ENCODE data around the gene ADAMTSL3.
A peak's percentile ranks its signal among the peaks of the same experiment; 100 is the strongest.

The ADAMTSL3 gene, protein sequence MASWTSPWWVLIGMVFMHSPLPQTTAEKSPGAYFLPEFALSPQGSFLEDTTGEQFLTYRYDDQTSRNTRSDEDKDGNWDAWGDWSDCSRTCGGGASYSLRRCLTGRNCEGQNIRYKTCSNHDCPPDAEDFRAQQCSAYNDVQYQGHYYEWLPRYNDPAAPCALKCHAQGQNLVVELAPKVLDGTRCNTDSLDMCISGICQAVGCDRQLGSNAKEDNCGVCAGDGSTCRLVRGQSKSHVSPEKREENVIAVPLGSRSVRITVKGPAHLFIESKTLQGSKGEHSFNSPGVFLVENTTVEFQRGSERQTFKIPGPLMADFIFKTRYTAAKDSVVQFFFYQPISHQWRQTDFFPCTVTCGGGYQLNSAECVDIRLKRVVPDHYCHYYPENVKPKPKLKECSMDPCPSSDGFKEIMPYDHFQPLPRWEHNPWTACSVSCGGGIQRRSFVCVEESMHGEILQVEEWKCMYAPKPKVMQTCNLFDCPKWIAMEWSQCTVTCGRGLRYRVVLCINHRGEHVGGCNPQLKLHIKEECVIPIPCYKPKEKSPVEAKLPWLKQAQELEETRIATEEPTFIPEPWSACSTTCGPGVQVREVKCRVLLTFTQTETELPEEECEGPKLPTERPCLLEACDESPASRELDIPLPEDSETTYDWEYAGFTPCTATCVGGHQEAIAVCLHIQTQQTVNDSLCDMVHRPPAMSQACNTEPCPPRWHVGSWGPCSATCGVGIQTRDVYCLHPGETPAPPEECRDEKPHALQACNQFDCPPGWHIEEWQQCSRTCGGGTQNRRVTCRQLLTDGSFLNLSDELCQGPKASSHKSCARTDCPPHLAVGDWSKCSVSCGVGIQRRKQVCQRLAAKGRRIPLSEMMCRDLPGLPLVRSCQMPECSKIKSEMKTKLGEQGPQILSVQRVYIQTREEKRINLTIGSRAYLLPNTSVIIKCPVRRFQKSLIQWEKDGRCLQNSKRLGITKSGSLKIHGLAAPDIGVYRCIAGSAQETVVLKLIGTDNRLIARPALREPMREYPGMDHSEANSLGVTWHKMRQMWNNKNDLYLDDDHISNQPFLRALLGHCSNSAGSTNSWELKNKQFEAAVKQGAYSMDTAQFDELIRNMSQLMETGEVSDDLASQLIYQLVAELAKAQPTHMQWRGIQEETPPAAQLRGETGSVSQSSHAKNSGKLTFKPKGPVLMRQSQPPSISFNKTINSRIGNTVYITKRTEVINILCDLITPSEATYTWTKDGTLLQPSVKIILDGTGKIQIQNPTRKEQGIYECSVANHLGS (N-terminal part only)
- 0 to 5.1 (median 0) reads per million in 17 experiments for total RNA-seq

DNA sequence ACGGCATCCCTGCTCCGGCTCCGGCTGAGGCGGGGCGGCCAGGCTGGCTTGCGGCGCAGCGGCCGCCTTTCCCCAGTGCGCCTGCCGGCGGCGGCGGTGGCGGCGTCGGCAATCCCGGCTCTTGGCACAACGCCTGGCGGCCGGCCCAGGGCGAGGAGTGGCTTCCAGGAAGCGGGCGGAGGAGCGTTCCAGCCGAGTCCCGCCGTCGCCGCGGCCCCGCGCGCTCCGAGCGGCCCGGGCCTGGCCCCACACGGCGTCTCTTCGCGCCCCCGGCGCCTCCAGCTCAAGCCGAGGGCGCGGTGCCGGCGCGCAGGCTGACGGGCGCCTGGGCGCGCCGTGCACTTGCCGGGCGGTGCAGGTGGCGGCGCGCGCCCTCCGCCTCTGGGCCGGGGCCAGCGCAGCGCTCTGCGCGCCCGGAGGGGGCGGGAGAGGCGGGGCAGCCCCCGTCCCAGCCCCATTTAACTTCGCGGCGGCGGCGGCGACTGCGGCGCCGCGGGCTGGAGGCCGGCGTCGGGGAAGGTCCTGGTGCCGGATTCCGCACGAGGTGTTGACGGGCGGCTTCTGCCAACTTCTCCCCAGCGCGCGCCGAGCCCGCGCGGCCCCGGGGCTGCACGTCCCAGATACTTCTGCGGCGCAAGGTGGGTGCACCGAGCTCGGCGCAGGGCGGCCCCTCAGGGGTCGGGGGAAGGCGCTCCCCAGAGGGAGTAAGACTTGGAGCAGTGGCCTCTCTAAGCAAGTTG is at the start of gene ADAMTSL3:
TSS of gene ADAMTSL3 (plus strand) at position 485 of the 740 bp plus-strand sequence. CDS start 1,639 bp downstream, outside the sequence.
- no peak for DNase-seq

DNA sequence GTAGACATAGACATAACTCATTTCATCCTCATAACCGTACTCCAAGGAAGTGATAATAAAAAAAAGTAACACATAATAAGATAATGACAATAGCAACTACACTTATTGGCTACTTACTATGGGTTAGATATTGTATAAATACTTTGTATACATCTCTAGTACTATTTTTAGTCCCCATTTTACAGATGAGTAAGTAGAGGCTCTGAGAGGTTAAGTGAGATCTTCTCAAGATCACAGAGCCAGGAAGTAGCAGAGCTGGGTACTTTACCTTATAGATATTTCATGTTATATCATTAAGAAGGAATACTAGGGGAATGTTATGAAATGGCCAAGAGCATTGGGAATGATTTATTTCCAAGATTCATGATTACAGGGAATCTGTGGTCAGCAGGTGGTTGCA is 49.4 kb upstream of the ADAMTSL3 start:
- no peak for DNase-seq

DNA sequence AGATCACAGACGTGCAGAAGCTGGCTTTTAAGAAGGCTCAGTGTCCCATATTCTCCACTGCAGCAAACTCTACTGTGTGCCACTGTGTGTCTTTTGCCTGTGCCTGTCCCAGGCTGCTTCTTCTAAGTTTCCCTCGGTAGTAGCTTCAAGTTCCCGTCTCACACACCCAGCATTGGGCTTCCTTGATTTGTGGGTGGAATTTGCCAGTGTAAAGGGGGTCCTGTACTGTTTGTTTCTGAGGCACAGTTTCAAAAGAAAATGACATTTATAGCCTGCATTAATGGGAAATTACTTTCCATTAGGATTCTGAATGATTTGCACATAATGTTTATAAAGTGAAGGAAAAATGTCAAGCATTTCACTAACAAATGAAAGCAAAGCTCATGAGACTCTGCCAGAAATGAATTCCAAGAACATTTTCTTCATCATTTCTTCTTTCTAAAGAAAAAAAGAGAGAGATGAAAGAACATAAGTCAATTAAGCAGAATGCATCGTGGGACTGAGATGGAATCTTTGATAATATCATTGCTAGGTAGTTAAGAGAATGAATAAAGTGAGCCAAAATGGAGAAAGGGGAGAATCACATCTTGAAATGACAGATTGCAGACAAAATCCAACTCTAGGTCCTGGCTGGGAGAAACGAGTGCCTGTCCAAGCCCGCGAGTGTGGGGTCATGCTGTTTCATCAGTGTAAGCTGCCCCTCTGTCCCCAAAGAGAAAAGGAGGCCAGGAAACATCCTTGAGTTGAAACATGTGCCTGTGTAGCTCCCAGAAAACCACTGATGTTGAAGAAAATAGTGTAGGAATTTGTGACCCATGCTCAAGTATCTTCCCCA is 48.6 kb upstream of the ADAMTSL3 start:
- DNase-seq: no peak

DNA sequence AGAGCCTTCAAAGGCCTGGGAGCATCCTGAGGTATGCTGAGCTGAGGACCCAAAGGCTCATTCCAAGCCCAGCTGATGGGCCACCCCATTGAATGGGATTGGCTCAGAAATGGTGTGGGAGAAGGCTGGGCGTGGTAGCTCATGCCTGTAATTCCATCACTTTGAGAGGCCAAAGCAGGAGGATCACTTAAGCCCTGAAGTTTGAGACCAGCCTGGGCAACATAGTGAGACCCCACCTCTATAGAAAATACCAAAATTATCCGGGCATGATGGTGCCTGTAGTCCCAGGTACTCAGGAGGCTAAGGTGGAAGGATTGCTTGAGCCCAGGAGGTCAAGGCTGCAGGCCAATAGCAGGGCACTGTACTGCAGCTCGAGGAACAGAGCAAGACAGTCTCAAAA is 43.8 kb upstream of the ADAMTSL3 start:
- no peak for DNase-seq

DNA sequence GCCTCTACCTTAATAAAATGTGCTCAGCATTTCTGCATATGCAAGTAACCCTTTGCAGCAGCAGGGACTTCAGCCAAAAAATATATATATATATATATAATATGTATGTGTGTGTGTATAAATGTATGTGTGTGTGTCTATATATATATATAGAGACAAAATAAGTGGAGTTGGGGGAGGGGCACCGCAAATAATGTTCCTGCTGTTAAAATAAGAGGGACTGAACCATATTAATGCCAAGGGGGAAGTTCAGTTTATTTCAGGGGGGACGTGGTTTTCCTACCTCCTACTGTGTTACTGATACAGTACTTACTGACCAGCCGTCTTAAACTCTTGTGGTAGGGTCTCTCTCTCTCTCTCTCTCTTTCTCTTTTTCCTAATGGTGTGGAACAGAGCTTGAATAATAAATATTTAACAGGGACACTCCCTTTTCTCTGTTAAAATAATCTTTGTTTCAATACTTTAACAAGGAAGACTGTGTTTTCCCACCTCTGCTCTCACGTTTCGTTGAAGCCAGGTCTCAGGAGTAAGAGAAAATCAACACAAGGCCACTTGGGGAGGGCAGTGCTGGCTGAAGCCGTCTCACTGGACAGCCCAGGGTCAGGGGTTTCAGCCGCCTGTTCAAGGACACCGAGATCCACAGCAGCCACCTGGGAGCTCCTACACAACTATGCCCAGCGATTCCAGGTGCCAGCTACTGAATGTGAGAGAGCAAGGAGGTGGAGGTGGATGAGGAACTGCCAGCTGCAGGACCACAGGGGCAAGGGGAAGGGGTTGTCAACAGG is 42.8 kb upstream of the ADAMTSL3 start:
- DNase-seq: no peak

- DNase-seq: no peak
These were observed 41.7 kb upstream of the ADAMTSL3 start for GRCh38 chr15:83612226-83612625.

DNA sequence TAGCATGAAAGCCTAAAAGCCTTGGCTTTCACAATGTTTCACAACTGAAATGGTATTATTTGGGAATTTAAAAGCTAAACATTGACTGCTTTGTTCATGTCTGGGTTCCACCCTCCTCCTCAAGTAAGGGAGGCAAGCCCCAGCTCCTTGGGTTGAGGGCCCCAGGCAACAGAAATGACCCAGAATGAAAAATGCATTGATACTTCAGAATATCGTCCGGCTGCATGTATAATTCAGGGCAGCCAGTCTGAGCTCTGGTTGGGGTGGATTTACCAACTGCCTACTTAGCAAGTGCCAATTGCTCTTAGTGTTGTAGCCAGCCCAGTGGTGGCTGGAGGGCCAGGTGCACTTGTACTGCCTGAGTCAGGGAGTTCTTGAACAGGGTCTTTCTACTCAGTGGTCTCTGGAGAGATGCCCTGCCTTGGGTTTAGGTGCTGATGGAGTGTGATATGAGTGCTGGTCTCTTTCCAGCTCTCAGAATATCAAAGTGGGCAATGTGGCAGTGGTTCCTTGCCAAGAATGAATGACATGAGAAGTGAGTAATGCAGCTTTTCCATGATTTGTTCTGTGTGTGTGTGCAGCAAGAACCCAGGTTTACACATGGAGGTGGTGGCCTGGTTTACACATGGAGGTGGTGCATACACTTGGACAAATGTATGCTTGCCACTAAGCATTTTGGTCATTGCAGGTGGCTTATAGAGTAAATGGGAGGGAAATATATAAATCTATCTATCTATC is 40.9 kb upstream of the ADAMTSL3 start:
- DNase-seq: no peak

DNA sequence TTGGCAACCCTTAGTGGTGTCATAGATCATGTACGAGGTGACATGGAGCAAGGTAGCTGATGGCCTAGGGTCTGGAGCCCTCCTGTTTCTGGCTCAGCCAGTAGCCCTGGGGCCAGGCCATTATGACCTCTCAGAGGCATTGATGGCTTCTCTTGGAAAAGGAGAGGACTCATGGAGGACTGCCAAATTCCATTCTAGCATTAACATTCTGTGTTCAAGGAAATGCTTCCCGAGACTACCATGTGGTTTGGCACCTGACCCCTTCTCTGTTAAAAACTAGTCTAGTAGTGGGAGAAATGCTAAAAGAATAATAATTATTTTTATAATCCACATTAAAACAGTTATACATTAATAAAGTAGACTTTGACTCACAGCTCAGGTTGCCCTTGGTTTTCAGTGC is 40.2 kb upstream of the ADAMTSL3 start:
- DNase-seq: no peak

- DNase-seq: no peak
These were observed 37.1 kb upstream of the ADAMTSL3 start for GRCh38 chr15:83616840-83617239.

- DNase-seq: peak; percentile 8 to 41 (median 26)
These were observed 27.6 kb upstream of the ADAMTSL3 start for GRCh38 chr15:83626171-83626802.

GRCh38 chr15:83631534-83631933 is 22.4 kb upstream of the ADAMTSL3 start:
- no peak for DNase-seq

- no peak for DNase-seq
These were observed 10.7 kb upstream of the ADAMTSL3 start for GRCh38 chr15:83643201-83643600.

DNA sequence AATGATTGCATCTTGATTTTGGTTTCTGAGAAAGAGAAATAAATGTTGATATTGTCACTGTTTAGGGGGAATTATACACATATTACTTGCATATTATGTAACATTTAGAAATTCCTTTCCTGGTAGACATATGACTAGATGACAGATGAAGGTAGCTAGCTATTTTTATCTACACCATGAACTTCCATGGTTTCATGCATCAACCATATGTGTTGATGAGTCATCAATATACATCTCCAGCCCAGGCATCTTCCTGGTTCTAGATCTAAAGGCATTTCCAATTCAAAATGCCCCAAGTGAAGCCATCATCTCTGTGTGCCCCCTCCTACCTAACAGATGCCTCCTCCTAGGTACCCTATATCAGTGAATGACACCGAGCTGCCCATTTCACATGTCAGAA is 9.5 kb upstream of the ADAMTSL3 start:
- no peak for DNase-seq

DNA sequence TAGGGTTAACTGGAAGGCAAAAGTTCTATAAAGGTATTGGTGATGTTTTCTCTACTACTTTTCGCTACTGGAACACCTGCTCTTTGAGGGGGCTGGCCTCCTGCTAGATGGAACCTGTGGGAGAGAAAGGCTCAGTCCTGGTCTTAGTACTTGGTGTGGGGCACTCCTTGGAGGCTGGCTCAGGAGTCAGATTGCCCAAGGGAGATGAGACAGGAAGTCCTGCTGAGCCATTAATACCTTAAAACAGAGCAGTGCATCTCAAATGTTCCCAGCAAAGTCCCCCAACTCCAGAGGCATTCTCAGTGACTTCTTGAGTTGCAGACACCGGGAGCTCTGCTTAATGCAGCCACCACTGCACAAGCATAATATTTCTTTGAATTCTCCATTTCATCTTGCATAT is 3.1 kb upstream of the ADAMTSL3 start:
- no peak for DNase-seq

GRCh38 chr15:83651541-83651940 is 2.4 kb upstream of the ADAMTSL3 start:
- no peak for DNase-seq

GRCh38 chr15:83652626-83653204 is 1.2 kb upstream of the ADAMTSL3 start:
- DNase-seq: no peak

- no peak for DNase-seq
These were observed 660 bp upstream of the ADAMTSL3 start for GRCh38 chr15:83653288-83653638.

- no peak for DNase-seq
These were observed 685 bp downstream of the ADAMTSL3 start for GRCh38 chr15:83654379-83655236.

All from suppressor macrophage (primary cell).